Loucy (cell line): ENCODE results near the gene KIF21A.

Experiments
- H2AFZ ChIP-seq: fragments of 200-600 bp; sonication (generic); 2 replicates; pipeline ENCODE4 v1.6.0; 2016; ENCODE audit warnings: antibody characterized with exemption, mild to moderate bottlenecking, low read length, moderate library complexity
- H3F3A ChIP-seq: fragments of 200-600 bp; 2 replicates; pipeline ENCODE4 v1.6.0; 2016; ENCODE audit warnings: antibody characterized with exemption, low read depth, mild to moderate bottlenecking
- H3K27me3 ChIP-seq: fragments of 200-600 bp; sonication (generic); 2 replicates; pipeline ENCODE4 v1.6.1; 2014; ENCODE audit warnings: low read length, mild to moderate bottlenecking; ENCODE audit not compliant: insufficient read depth, poor library complexity, severe bottlenecking
- H3K36me3 ChIP-seq: fragments of 200-600 bp; sonication (generic); 2 replicates; pipeline ENCODE4 v1.6.1; 2016; ENCODE audit warnings: low read length; ENCODE audit not compliant: insufficient read depth
- H3K4me1 ChIP-seq: fragments of 200-600 bp; sonication (generic); 2 replicates; pipeline ENCODE4 v1.5.1; 2014; ENCODE audit warnings: low read length, mild to moderate bottlenecking; ENCODE audit not compliant: insufficient read depth, poor library complexity, severe bottlenecking
- H3K4me2 ChIP-seq: fragments of 200-600 bp; sonication (generic); 2 replicates; pipeline ENCODE4 v1.6.0; 2014; ENCODE audit warnings: antibody characterized with exemption, low read length, low read depth, mild to moderate bottlenecking; ENCODE audit not compliant: poor library complexity, severe bottlenecking
- H3K4me3 ChIP-seq: fragments of 200-600 bp; sonication (generic); 2 replicates; pipeline ENCODE4 v1.5.1; 2014; ENCODE audit warnings: low read length, mild to moderate bottlenecking, mixed read lengths; ENCODE audit not compliant: poor library complexity, severe bottlenecking
- H3K79me2 ChIP-seq: fragments of 200-600 bp; sonication (generic); 2 replicates; pipeline ENCODE4 v1.6.1; 2014; ENCODE audit warnings: low read length; ENCODE audit not compliant: insufficient read depth
- H3K9ac ChIP-seq: fragments of 200-600 bp; sonication (generic); 2 replicates; pipeline ENCODE4 v1.6.0; 2014; ENCODE audit warnings: mild to moderate bottlenecking, low read depth, low read length, moderate library complexity; ENCODE audit not compliant: poor library complexity, severe bottlenecking
- H3K9me2 ChIP-seq: fragments of 200-600 bp; sonication (generic); replicated peaks from 2 replicates; pipeline ENCODE4 v1.6.1; 2016; ENCODE audit warnings: low read depth, low read length, mixed read lengths
- H3K9me3 ChIP-seq: fragments of 200-600 bp; sonication (generic); 2 replicates; pipeline ENCODE4 v1.6.1; 2014; ENCODE audit warnings: mild to moderate bottlenecking, antibody characterized with exemption, low read length, low read depth; ENCODE audit not compliant: insufficient read depth
- H4K20me1 ChIP-seq: fragments of 200-600 bp; sonication (generic); 2 replicates; pipeline ENCODE4 v1.6.0; 2014; ENCODE audit warnings: antibody characterized with exemption, low read length, mild to moderate bottlenecking; ENCODE audit not compliant: insufficient read depth, poor library complexity, severe bottlenecking
- EZH2phosphoT487 ChIP-seq: fragments of 200-600 bp; IDR thresholded peaks from 2 replicates; pipeline ENCODE4 v1.6.1; 2018; ENCODE audit warnings: antibody characterized with exemption, mild to moderate bottlenecking, moderate library complexity, borderline replicate concordance
- TF ChIP-seq, protein P1 (sequence below): fragments of 200-600 bp; sonication (generic); conservative IDR thresholded peaks from 2 replicates; pipeline ENCODE4 v1.5.1; 2014; ENCODE audit warnings: mild to moderate bottlenecking, antibody characterized with exemption, low read length

Gene KIF21A

DNA sequence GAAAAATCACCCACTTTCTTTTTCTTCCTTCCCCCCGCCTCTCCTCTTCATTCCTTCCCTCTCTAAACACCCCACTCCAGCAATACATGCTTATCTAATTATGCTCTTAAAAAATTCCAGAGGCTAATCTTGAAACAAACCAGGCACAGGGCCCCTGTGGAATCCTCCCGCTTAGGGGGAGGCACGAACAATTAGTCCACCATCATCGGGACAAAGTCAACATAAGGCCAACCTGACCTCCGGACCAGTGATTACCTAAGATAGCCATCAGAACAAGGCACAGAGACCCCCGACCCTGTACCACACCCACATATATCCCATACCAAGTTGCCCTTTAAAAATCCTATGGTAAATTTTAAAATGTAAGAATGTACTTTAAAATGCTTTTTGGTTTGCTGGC is 47.1 kb downstream of the KIF21A start:
- H3K9ac ChIP-seq: no peak overlapping the region
- H3K4me3 ChIP-seq: no peak overlapping the region
- H3K4me2 ChIP-seq: no peak overlapping the region
- no peak for TF ChIP-seq EZH2phosphoT487
- TF ChIP-seq, protein P1, sequence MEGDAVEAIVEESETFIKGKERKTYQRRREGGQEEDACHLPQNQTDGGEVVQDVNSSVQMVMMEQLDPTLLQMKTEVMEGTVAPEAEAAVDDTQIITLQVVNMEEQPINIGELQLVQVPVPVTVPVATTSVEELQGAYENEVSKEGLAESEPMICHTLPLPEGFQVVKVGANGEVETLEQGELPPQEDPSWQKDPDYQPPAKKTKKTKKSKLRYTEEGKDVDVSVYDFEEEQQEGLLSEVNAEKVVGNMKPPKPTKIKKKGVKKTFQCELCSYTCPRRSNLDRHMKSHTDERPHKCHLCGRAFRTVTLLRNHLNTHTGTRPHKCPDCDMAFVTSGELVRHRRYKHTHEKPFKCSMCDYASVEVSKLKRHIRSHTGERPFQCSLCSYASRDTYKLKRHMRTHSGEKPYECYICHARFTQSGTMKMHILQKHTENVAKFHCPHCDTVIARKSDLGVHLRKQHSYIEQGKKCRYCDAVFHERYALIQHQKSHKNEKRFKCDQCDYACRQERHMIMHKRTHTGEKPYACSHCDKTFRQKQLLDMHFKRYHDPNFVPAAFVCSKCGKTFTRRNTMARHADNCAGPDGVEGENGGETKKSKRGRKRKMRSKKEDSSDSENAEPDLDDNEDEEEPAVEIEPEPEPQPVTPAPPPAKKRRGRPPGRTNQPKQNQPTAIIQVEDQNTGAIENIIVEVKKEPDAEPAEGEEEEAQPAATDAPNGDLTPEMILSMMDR: no peak
- no peaks in the 10 kb centered on the region for H4K20me1 ChIP-seq
- no peaks in the 10 kb centered on the region for H3K9me2 ChIP-seq
- no peaks in the 10 kb centered on the region for H3K36me3 ChIP-seq
- no peaks in the 10 kb centered on the region for H3K27me3 ChIP-seq
- H3K4me1 ChIP-seq: no peaks in the 10 kb centered on the region
- no peak overlapping the region for H2AFZ ChIP-seq
- no peaks in the 10 kb centered on the region for H3K79me2 ChIP-seq
- no peaks in the 10 kb centered on the region for H3F3A ChIP-seq
- no peaks in the 10 kb centered on the region for H3K9me3 ChIP-seq

DNA sequence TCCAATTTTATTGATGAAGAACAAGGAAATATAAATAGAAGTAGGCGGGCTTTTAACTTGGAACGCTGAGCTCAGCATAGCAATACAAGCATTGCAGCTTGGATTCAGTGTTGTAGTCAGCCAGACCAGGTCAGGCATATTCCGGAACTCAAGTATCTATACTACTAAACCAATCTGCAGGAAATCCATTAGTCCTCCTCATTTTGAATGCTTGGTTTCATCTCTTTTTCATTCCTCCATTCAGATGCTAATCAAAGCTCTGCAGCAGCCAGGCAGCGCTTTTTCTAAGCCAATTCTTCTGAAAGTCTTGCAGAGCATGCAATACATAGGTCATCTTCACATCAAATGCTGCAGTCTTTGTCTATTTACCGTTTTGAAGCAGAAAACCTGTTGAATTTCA is 49.0 kb downstream of the KIF21A start:
- Histone ChIP-seq H3K4me1 (no peaks in the 10 kb centered on the region), H3K9ac (no peak overlapping the region), H3K9me2 (no peaks in the 10 kb centered on the region), H3K4me2 (no peak overlapping the region), H3K36me3 (no peaks in the 10 kb centered on the region), H4K20me1 (no peaks in the 10 kb centered on the region), H3K27me3 (no peaks in the 10 kb centered on the region), H3K9me3 (no peaks in the 10 kb centered on the region), H3K79me2 (no peaks in the 10 kb centered on the region), H3K4me3 (no peak overlapping the region), H3F3A (no peaks in the 10 kb centered on the region), H2AFZ (no peak overlapping the region)
- no peak for TF ChIP-seq EZH2phosphoT487
- TF ChIP-seq, protein P1: no peak

DNA sequence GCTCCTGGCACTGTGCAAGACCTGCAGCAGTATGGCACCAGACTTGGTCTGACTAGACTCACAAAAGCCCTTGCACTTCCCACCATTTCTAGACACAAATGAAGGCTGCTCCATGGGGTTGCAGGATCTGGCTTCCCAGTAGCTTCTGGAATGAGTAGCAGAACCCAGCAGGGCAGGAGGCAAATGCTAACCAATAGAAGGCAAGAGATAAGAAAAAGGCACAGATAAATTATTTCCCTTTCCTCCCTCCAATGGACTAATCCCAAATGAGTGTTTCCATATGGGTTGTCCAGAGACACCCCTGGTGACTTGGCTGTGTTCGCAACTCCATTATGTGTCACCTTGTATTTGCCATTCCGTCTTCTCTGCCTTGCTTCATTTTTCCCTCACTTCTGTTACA is 49.7 kb downstream of the KIF21A start:
- H3K4me3 ChIP-seq: no peak overlapping the region
- H3K9ac ChIP-seq: no peak overlapping the region
- TF ChIP-seq EZH2phosphoT487: no peak
- TF ChIP-seq, protein P1: no peak
- no peaks in the 10 kb centered on the region for H3K9me2 ChIP-seq
- H3K4me2 ChIP-seq: no peak overlapping the region
- no peaks in the 10 kb centered on the region for H3K27me3 ChIP-seq
- no peaks in the 10 kb centered on the region for H4K20me1 ChIP-seq
- no peaks in the 10 kb centered on the region for H3K36me3 ChIP-seq
- no peak overlapping the region for H2AFZ ChIP-seq
- no peaks in the 10 kb centered on the region for H3K4me1 ChIP-seq
- H3K9me3 ChIP-seq: no peaks in the 10 kb centered on the region
- no peaks in the 10 kb centered on the region for H3F3A ChIP-seq
- no peaks in the 10 kb centered on the region for H3K79me2 ChIP-seq
